ENCODE results near the gene FIZ1.

DNA sequence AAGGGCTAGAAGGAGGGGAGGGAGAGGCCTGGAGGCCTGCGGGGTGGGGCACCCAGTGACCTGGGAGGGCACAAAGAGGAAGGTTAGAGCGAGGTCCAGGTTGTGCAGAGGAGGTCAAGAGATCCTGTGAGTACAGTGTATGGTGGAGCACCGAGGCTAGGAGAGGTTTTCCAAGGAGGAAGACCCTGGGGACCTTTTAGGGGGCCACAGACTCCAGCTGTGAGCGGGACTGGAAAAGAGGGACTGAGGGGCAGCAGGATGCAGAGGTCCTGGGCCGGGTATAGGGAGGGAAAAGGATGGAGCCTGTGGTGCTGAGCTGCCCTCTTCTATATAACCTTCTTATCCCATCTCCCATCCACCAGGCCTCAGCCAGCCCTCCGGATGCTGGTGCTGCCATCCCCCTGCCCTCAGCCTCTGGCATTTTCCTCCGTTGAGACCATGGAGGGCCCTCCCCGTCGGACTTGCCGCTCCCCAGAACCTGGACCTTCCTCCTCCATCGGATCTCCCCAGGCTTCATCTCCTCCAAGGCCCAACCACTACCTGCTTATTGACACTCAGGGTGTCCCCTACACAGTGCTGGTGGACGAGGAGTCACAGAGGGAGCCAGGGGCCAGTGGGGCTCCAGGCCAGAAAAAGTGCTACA is 45.0 kb upstream of the FIZ1 start:
- TF ChIP-seq, protein P1, sequence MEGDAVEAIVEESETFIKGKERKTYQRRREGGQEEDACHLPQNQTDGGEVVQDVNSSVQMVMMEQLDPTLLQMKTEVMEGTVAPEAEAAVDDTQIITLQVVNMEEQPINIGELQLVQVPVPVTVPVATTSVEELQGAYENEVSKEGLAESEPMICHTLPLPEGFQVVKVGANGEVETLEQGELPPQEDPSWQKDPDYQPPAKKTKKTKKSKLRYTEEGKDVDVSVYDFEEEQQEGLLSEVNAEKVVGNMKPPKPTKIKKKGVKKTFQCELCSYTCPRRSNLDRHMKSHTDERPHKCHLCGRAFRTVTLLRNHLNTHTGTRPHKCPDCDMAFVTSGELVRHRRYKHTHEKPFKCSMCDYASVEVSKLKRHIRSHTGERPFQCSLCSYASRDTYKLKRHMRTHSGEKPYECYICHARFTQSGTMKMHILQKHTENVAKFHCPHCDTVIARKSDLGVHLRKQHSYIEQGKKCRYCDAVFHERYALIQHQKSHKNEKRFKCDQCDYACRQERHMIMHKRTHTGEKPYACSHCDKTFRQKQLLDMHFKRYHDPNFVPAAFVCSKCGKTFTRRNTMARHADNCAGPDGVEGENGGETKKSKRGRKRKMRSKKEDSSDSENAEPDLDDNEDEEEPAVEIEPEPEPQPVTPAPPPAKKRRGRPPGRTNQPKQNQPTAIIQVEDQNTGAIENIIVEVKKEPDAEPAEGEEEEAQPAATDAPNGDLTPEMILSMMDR (IDR thresholded peaks at IDR 0.05): no peak
- no peak for TF ChIP-seq EZH2phosphoT487 (IDR thresholded peaks at IDR 0.05)

Measured in neural progenitor cell (in vitro differentiated cells).